MCF 10A (cell line): Measurements from ENCODE around the gene NET1. TPM values are rescaled to one million over a fixed set of nuclear protein-coding genes. Genes with fewer than 3 reads are reported as not detected.

Experiments
- BruUV-seq: library from RNA; stranded (reverse); fragments of 400-500 nt; replicated peaks from 2 replicates; lab custom pipeline; 2021; lab: Mats Ljungman, UMichigan
- CTCF ChIA-PET: fragments of 300-600 bp; sonication (Branson Sonifier 250); formaldehyde crosslinking; extraction: SDS; loops from one replicate; lab custom pipeline; 2021; ENCODE audit warnings: antibody characterized with exemption, inconsistent platforms; lab: Yijun Ruan, JAX
- POLR2A ChIA-PET: fragments of 300-600, 350-650 bp; sonication (Branson Sonifier 250); formaldehyde crosslinking; extraction: SDS; loops from one replicate; lab custom pipeline; 2020; ENCODE audit warnings: antibody characterized with exemption, inconsistent platforms; lab: Yijun Ruan, JAX
- DNase-seq: peaks from one replicate; pipeline ENCODE4 v3.0.0-alpha.2; 2018; ENCODE audit not compliant: unreplicated experiment
- H3K27ac Mint-ChIP-seq: one replicate; pipeline ENCODE4 v1.8.0; 2022; ENCODE audit warnings: mild to moderate bottlenecking, low read depth, mixed read lengths; ENCODE audit not compliant: unreplicated experiment
- H3K27me3 Mint-ChIP-seq: one replicate; pipeline ENCODE4 v1.8.0; 2022; ENCODE audit warnings: mixed read lengths; ENCODE audit not compliant: insufficient read depth, unreplicated experiment
- H3K36me3 Mint-ChIP-seq: one replicate; pipeline ENCODE4 v1.8.0; 2022; ENCODE audit warnings: mild to moderate bottlenecking, moderate library complexity, mixed read lengths; ENCODE audit not compliant: insufficient read depth, unreplicated experiment
- H3K4me1 Mint-ChIP-seq: one replicate; pipeline ENCODE4 v1.8.0; 2022; ENCODE audit warnings: mixed read lengths; ENCODE audit not compliant: insufficient read depth, unreplicated experiment
- H3K4me3 Mint-ChIP-seq: one replicate; pipeline ENCODE4 v1.8.0; 2022; ENCODE audit warnings: mild to moderate bottlenecking, moderate library complexity, mixed read lengths; ENCODE audit not compliant: unreplicated experiment
- H3K9me3 Mint-ChIP-seq: one replicate; pipeline ENCODE4 v1.8.0; 2022; ENCODE audit warnings: mixed read lengths; ENCODE audit not compliant: unreplicated experiment
- CTCF ChIP-seq: fragments of 200-600 bp; IDR thresholded peaks from one replicate; pipeline ENCODE4 v1.8.0; 2022; ENCODE audit warnings: antibody characterized with exemption, mild to moderate bottlenecking; ENCODE audit not compliant: unreplicated experiment
- intact Hi-C: fragments of 100-400 bp; cut with micrococcal nuclease; formaldehyde crosslinking; loops from 2 replicates; pipeline ENCODE4 v1.14.1; 2022
- total RNA-seq: library from RNA; stranded (reverse); gene quantifications from 2 replicates; pipeline ENCODE4 v1.2.3, GENCODE V29; 2022

Gene NET1
- total RNA-seq, 1 experiment from 2014 or later: 40.3 TPM

GRCh38 chr10:5480162-5480941, 68.0 kb downstream of the NET1 start:
- Mint-ChIP-seq H3K27ac (no peak overlapping the region), H3K4me1 (no peaks in the 10 kb centered on the region), H3K36me3 (no peaks in the 10 kb centered on the region), H3K9me3 (no peaks in the 10 kb centered on the region), H3K27me3 (no peaks in the 10 kb centered on the region), H3K4me3 (no peak overlapping the region)
- POLR2A ChIA-PET: no interaction called here
- no peak for DNase-seq
- TF ChIP-seq CTCF: no peak
- CTCF ChIA-PET: interaction anchor here (0.6 to 1.0 kb wide), 2 partner anchors 107 to 146 kb away, joined by 3 read pairs; no protein-coding TSS in a partner anchor
- intact Hi-C loops: no loop called here
- no TSS peak for BruUV-seq

GRCh38 chr10:5481121-5481520, 68.8 kb downstream of the NET1 start:
- POLR2A ChIA-PET: no interaction called here
- CTCF ChIA-PET: no interaction called here
- H3K27ac Mint-ChIP-seq: no peak overlapping the region

DNA sequence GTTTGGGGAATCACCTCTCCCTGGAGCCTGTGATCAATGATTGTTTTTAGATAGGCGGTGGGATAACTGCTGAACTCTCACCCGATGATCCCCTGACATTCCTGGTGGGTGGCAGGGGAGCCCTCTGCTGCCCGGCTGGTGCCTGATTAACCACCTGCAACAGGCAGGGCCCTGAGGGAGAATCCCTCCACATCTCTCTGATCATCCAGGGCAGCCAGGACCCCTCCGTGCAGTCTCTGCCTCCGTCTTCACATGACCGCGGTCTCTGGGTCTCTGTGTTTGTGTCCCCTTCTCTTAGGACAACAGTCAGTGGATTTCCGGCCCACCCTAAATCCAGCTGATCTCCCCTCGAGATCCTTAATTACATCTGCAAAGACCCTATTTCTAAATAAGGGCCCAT, 69.7 kb downstream of the NET1 start:
- H3K27me3 Mint-ChIP-seq: no peaks in the 10 kb centered on the region
- intact Hi-C loops: no loop called here
- no peak for TF ChIP-seq CTCF
- ChIA-PET POLR2A (no interaction called here), CTCF (no interaction called here)
- BruUV-seq: no TSS peak
- no peaks in the 10 kb centered on the region for H3K9me3 Mint-ChIP-seq
- no peak for DNase-seq
- no peaks in the 10 kb centered on the region for H3K36me3 Mint-ChIP-seq
- H3K4me3 Mint-ChIP-seq: no peak overlapping the region
- no peak overlapping the region for H3K27ac Mint-ChIP-seq
- H3K4me1 Mint-ChIP-seq: no peaks in the 10 kb centered on the region

More at GRCh38 chr10:5481121-5481520, 68.8 kb downstream of the NET1 start:
- DNase-seq: no peak
- no peaks in the 10 kb centered on the region for H3K27me3 Mint-ChIP-seq
- H3K9me3 Mint-ChIP-seq: no peaks in the 10 kb centered on the region
- BruUV-seq: no TSS peak
- TF ChIP-seq CTCF: no peak
- intact Hi-C loops: no loop called here
- no peaks in the 10 kb centered on the region for H3K36me3 Mint-ChIP-seq
- H3K4me3 Mint-ChIP-seq: no peak overlapping the region
- H3K4me1 Mint-ChIP-seq: no peaks in the 10 kb centered on the region

DNA sequence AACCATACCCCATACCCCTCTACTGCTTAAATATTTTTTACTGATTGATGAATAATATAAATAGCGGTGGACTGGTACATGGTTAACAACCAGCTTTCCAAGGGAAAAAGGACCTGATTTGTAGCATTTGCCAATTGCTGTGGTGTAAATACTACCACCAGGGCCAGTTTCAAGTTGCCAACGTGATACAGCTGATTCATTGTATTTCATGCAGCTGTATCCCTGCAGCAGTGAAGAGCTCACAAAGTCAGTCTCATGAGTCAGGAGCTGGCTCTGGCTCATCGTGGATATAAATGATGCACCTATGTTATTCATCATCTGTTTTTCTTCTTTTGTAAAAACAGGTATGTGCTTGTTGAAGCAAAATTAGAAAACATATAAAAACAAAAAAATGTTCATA, 71.8 kb downstream of the NET1 start:
- Mint-ChIP-seq H3K36me3 (peaks cover 9% of the 10 kb centered on the region), H3K27ac (no peak overlapping the region), H3K4me1 (peaks cover 12% of the 10 kb centered on the region), H3K4me3 (no peak overlapping the region), H3K9me3 (no peaks in the 10 kb centered on the region), H3K27me3 (no peaks in the 10 kb centered on the region)
- peak; percentile 55 for DNase-seq
- no peak for TF ChIP-seq CTCF
- BruUV-seq: no TSS peak
- CTCF ChIA-PET: interaction anchor here (0.6 to 1.1 kb wide), 5 partner anchors 17 to 138 kb away, joined by 3 to 5 read pairs (median 3); no protein-coding TSS in a partner anchor
- POLR2A ChIA-PET: interaction anchor here (0.8 to 2.7 kb wide), 11 partner anchors 9 to 130 kb away, joined by 3 to 17 read pairs (median 4); no protein-coding TSS in a partner anchor
- intact Hi-C loops: no loop called here
